ENCODE measurements around the gene ADCY7.

ADCY7 gene

DNA sequence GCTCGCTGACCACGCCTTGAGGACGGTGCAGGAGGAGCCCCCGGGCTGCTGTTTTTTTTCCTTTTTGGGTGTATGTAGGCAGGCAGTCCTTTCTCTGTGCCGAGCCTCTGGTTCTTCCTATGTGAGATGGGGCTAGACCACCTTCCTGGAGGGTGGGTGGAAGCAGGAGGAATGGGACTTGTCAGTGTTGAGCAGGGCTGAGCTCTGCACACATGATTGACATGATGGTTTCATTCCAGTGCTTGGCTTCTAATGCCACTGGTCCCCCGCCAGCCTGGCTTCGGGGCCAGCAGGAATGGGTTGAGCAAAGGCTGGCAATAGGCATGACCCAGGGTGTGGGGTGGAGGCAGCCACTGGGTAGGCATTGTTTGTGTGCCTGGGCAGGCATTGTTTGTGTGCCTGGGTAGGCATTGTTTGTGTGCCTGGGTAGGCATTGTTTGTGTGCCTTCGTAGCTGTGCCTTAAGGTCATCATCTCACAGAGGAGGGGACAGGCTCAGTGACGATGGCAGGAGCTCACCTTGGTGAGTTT lies 14.2 kb upstream of the ADCY7 start:
- TF ChIP-seq ZFX (IDR thresholded peaks at IDR 0.05) = no peak
- H3K27ac ChIP-seq = no peak overlapping the region

DNA sequence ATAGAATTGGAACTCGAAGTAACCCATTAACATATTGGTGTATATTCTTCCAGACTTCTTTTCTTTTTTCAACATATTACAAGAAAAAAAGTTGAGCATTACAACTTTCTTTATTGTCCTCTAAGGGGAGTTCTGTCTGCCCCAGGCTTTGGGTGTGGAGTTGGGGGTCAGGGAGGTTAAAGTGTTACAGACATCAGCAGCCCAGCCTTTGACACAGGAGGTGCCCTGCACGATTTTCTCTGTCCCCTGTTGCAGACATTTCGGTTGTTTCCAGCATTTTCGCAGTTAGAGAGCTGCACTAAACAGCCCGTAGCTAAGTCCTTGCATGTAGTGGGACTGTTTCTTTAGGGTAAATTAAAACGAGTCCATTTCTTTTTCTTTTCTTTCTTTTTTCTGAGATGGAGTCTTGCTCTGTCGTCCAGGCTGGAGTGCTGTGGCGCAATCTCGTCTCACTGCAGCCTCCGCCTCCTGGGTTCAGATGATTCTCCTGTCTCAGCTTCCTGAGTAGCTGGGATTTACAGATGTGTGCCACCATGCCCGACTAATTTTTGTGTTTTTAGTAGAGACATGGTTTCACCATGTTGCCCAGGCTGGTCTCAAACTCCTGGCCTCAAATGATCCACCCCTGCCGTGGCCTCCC lies 13.4 kb upstream of the ADCY7 start:
- no peak overlapping the region for H3K27ac ChIP-seq
- TF ChIP-seq, protein P1, sequence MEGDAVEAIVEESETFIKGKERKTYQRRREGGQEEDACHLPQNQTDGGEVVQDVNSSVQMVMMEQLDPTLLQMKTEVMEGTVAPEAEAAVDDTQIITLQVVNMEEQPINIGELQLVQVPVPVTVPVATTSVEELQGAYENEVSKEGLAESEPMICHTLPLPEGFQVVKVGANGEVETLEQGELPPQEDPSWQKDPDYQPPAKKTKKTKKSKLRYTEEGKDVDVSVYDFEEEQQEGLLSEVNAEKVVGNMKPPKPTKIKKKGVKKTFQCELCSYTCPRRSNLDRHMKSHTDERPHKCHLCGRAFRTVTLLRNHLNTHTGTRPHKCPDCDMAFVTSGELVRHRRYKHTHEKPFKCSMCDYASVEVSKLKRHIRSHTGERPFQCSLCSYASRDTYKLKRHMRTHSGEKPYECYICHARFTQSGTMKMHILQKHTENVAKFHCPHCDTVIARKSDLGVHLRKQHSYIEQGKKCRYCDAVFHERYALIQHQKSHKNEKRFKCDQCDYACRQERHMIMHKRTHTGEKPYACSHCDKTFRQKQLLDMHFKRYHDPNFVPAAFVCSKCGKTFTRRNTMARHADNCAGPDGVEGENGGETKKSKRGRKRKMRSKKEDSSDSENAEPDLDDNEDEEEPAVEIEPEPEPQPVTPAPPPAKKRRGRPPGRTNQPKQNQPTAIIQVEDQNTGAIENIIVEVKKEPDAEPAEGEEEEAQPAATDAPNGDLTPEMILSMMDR (conservative IDR thresholded peaks at IDR 0.05) = no peak
- TF ChIP-seq ZFX (IDR thresholded peaks at IDR 0.05) = no peak

DNA sequence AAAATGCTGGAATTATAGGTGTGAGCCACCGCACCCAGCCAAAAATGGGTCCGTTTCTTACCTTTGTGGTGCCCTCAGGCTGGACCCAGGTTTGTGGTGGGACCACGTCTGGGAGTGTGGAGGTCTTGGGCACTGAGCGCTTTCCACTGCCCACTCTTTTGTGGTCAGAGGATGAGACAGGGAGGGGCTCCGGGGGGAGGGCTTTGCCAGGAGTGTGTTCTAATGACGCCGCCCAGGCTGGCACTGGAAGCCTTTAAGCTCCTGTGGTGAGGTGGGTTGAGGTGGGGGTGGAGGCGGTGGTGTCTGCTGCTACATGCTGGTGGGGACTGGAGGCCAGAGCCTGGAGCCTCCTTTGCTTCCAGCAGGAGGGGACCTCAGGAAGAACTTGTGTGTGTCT lies 12.8 kb upstream of the ADCY7 start:
- no peak overlapping the region for H3K27ac ChIP-seq
- TF ChIP-seq ZFX (IDR thresholded peaks at IDR 0.05) = no peak
- TF ChIP-seq, protein P1 (conservative IDR thresholded peaks at IDR 0.05) = no peak

DNA sequence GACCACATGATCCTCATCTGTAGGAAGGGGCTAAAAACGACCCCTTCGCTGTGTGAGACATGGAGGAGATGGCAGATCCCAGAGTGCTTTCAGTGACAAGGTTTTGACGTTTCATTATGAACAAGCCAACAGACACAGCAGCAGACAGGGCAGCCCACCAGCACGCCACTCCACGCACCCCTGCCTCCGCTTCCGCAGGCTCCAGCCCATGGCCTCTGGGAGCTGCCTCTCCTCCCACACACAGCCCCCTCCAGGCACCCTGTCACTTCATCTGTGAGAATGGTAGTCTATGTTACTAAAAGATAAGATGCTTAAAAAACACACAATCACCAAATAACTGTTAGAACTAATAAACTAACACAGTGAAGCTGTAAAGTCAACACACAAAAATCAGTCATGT lies 12.3 kb upstream of the ADCY7 start:
- no peak overlapping the region for H3K27ac ChIP-seq

DNA sequence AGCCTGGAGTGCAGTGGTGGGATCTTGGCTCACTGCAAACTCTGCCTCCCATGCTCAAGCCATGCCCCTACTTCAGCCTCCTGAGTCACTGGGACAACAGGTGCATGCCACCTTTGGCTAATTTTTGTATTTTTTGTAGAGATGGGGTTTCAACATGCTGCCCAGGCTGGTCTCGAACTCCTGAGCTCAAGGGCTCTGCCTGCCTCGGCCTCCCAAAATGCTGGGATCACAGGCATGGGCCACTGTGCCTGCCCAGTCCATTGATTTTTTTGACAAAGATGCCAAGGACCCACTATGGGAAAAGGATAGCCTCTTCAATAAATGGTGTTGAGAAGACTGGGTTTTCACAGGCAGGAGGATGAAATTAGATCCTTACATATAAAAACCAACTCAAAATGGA lies 10.8 kb upstream of the ADCY7 start:
- TF ChIP-seq, protein P1 (conservative IDR thresholded peaks at IDR 0.05) = no peak
- TF ChIP-seq ZFX (IDR thresholded peaks at IDR 0.05) = no peak
- H3K27ac ChIP-seq = no peak overlapping the region

More for the DNA sequence above, 12.3 kb upstream of the ADCY7 start:
- TF ChIP-seq ZFX (IDR thresholded peaks at IDR 0.05) = no peak
- TF ChIP-seq, protein P1 (conservative IDR thresholded peaks at IDR 0.05) = no peak

DNA sequence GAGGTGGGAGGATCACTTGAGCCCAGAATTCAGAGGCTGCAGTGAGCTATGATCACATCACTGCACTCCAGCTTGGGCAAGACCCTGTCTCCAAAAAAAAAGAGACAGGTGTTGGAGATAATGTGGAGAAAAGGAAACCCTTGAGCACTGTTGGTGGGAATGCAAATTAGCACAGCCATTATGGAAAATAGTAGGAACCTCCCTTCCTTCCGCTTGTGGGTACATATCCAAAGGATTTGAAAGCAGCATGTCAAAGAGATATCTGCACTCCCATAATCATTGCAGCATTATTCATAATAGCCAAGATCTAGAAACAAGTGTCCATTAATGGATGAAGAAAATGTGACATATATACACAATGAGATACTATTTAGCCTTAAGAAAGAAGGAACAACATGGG lies 9.7 kb upstream of the ADCY7 start:
- no peak overlapping the region for H3K27ac ChIP-seq
- no peak for TF ChIP-seq ZFX (IDR thresholded peaks at IDR 0.05)
- TF ChIP-seq, protein P1 (conservative IDR thresholded peaks at IDR 0.05) = no peak

DNA sequence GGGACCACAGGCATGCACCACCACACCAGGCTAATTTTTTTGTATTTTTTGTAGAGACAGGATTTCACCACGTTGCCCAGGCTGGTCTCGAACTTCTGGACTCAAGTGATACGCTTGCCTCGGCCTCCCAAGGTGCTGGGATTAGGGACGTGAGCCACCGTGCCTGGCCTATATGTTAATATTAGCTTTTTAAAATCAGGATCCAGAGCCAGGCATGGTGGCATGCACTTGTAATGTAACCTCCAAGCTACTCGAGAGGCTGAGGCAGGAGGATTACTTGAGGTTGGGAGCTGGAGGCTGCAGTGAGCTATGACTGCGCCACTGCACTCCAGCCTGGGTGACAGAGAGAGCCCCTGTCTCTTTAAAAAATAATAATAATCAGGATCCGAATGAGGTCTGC lies 8.5 kb upstream of the ADCY7 start:
- H3K27ac ChIP-seq = no peak overlapping the region
- no peak for TF ChIP-seq ZFX (IDR thresholded peaks at IDR 0.05)
- TF ChIP-seq, protein P1 (conservative IDR thresholded peaks at IDR 0.05) = no peak

Data from C4-2B (cell line).